T follicular helper cell (primary cell): ENCODE data around the gene LRRC74A.
A peak's percentile ranks its signal among the peaks of the same experiment; 100 is the strongest.
"Not testable (repeated sequence)": the region's sequence is repeated elsewhere in the genome, so short reads cannot be mapped to it uniquely, and the experiment has no call there.

Experiments
- DNase-seq: peaks from one replicate; pipeline ENCODE4 v3.0.0-alpha.2; 2020; ENCODE audit warnings: low read depth

Gene LRRC74A

GRCh38 chr14:76891391-76891790, 65.2 kb downstream of the LRRC74A start:
- no peak for DNase-seq

DNA sequence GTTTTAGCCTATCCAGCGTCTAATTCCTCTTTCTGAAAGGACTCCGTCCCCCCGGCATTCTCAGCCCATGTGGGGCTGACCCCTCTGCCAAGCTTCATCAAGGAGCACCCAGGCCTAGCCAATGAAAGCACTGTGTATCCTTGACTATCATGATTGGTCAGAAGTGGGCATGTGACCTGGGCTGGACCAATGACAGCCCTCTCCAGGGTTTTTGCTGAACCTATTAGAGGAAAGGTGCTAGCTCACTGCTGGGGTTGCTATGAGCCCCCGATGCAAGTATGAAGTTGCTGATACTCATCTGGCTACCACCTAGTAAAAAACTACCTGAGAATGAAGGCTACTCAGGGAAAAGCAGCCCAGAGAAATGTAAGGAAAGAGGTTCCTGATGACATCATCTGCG, 68.1 kb downstream of the LRRC74A start:
- no peak for DNase-seq

- DNase-seq: not testable (repeated sequence)
Observed at GRCh38 chr14:76898006-76898405, 71.8 kb downstream of the LRRC74A start.

DNA sequence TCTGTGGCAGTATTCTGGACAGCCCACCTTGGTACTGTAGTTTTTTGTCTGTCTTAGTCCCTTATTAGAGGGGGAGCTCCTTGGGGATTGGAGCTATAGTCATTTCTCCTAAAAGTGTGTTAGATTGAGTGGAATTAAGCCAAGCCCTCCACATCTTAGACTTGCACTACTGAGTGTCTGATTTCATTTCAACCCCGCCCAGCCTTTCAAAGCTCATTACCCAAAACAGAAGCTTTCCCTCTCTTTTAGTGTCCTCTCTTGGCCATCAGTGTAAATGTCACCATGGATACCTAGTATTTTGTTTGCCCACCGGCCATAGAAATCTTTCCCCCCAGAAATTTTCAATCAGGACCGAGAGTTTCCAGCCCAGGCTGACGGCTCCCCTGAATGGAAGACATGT, 74.5 kb downstream of the LRRC74A start:
- no peak for DNase-seq

DNA sequence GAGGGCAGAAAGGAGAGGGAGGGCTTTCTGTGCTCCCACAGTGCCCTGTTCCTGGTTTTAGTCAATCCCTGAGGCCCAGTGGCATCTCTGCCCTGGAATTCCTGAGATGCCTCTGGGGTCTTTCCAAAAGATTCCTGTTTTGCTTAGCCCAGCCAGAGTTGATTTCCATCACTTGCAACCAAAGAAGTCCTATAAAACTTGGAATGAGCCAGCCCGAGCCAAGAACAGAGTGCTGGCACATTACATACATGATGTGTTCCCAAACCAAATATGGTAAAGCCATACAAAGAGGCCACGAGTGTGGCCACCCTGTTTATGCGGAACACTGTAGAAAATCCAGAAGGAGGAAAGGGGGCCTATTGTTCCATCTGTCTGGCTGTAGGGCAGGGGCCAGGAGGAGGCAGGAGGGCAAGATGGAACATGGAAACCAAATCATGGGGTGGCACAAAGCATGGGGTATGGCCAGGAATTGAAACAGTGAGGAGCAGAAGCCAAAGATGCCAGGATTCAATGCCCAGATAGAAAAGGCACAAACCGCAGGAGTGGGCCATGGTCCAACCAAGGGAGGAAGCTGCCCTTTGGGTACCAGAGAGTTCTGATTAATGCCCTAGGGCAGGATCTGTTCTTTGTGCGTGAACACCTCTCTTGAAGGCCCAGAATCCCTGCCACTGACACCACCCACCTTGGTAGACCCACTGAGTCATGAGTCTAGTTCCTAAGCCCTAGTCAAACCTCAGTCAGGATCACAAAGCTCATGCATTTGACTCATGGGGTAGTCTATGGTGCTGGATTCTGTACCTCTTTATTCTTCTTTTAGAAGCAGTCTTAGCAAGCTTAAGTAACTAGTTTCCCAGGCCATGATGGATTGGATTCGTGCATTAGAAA, 75.2 kb downstream of the LRRC74A start:
- no peak for DNase-seq

- no peak for DNase-seq
Observed at GRCh38 chr14:76902591-76902990, 76.4 kb downstream of the LRRC74A start.

- no peak for DNase-seq
Observed at GRCh38 chr14:76904100-76904739, 78.0 kb downstream of the LRRC74A start.

GRCh38 chr14:76904740-76905569, 78.7 kb downstream of the LRRC74A start:
- DNase-seq: peak; percentile 46

- DNase-seq: no peak
Observed at GRCh38 chr14:76908834-76909233, 82.6 kb downstream of the LRRC74A start.

- DNase-seq: no peak
Observed at GRCh38 chr14:76909266-76909665, 83.1 kb downstream of the LRRC74A start.

DNA sequence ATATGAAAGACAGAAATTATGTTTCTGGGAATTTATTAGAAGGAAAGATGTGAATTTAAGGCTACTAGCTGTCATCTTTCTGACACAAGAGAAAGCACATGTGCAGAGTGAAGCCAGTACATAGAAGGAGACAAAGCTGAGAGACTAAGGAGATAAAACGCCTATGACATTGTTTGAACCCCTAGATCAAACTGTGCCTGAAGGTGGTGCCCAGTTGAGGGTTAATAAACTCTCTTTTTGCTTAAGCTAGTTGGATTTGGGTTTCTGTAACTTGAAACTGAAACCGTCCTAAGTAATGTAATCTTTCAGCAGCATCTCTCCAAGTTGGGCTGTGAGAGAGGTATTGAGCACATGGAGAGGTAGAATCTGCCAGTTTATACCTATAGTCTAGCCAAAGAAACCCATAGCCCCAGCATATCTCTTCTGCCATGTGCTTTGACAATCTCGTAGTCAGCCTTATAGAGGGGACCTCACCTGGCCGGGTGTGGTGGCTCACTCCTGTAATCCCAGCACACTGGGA, 84.2 kb downstream of the LRRC74A start:
- DNase-seq: no peak

DNA sequence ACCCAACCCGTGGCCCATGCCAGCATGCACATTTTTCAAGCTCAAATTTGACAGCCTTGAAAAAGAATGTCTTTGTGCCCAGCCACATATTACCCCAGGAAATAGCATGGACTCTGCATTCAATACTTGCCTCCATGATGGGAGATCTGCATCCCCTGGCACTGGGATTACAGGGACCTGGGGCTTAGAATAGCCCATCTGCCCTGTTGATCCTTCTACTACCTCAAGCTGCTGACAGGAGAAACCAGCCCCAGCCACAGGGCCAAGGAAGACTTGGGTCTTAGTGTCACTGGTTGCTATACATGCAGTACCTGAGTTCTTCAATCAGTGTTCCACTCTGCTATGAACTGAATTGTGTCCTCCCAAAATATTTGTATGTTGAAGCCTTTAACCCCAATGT, 85.3 kb downstream of the LRRC74A start:
- no peak for DNase-seq

- not testable (repeated sequence) for DNase-seq
Observed at GRCh38 chr14:76914533-76915081, 88.4 kb downstream of the LRRC74A start.

GRCh38 chr14:76916040-76916715, 90.0 kb downstream of the LRRC74A start:
- DNase-seq: no peak

DNA sequence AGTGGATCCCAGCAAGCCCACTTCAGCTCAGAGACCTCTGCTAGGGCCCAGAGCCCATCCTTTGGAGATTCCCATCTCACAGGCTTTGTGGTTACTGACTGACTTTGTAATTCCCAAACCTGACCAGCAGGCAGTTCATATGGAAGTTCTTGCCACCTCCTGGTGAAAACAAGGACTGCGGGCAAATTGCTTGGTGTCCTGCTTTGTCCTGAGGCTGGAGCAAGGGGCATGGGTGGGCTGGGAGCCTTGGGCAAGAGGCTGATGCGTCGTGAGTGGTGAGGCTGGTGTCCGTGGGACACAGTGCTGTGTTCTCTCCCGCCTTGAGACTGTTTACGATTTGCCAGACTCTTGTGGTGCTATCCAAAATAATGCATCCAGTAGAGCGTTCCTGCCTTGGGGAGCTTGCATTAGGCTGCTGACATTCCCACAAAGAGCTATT, 91.0 kb downstream of the LRRC74A start:
- DNase-seq: no peak

DNA sequence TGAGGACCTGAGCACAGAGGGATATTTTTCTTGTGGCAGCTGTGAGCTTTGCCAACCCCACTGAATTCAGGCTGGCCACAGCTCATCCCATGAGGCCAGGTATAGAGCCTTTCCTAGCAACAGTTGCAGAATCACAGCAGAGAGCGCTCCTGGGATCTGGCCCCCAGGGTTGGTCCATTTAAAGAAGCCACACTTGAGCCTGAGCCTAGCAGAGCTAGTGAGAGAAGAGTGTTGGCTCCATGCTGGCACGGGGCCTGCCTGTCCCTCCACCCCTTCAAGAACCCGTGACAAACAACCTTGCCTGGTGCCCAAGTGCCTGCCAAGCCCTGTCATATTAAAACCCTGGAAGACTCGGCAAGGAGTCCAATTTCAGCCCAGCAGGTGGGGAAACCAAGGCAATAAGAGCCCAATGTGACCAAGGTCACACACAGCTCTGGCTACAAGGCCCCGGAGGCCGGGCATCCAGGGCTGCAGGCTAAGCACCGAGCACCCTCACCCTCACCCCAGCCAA, 91.6 kb downstream of the LRRC74A start:
- no peak for DNase-seq

- no peak for DNase-seq
Observed at GRCh38 chr14:76918256-76918781, 92.1 kb downstream of the LRRC74A start.

DNA sequence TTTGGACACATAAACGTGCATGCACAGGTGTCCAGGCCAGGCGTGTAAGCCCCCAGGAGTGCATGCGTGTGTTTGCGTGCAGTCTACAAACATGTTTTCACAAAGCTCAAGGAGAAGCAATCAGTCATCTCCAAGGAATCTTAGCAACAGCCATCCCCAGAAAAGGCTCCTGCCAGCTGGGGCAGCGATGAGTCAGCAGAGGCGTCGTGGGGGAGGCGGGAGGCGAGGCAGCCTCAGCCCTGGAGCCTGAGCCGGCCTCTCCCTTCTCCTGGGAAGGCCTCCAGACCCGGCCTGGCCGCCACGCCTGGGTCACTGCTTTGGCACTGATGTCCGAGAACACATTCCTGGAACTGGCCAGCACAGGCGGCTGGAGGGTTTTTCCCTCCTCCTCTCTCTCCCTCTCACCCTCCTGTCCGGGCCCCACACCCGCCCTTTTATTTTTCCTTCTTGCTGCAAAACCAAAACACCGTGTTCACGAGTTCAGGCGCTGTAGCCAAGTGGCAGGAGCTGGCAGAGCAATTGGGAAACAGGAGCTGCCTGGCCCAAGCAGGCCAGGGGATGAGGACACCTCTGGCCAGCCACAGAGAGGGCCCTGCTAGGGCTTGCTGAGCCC, 92.7 kb downstream of the LRRC74A start:
- no peak for DNase-seq
